ENCODE data around the gene NT5DC3.
A peak's percentile ranks its signal among the peaks of the same experiment; 100 is the strongest.

Gene NT5DC3

DNA sequence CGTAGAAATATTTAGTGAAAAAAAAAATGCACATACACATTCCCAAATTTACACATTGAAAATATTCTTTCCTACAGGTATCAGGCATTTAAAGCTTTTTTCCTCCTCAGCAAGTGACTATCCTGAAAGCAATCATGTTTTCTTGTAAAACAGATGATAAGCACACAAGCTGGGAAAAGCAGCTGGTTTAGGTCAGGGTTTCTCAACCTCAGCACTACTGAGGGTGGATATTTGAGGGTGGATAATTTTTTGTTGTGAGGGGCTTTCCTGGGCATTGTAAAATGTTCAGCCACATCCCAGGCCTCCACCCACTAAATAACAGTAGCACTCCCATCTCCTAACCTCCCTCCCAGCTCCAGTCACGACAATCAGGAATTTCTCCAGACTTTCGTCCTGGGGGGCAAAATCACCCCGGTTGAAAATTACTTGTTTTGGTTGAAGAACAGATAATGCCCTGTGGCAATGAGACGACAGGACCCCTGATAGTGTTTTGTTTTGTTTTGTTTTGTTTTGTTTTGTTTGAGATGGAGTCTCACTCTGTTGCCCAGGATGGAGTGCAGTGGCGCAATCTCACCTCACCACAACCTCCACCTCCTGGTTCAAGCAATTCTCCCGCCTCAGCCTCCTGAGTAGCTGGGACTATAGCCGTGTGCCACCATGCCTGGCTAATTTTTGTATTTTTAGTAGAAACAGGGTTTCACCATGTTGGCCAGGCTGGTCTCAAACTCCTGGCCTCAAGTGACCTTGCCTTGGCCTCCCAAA is 15.0 kb upstream of the NT5DC3 start:
- DNase-seq (ENCODE audit: low spot score) (no peak), ATAC-seq (ENCODE audit: low read depth) (no peak)
- no peaks in the 10 kb centered on the region for H3K9me3 ChIP-seq (ENCODE audit: severe bottlenecking)
- TF ChIP-seq, protein P1, sequence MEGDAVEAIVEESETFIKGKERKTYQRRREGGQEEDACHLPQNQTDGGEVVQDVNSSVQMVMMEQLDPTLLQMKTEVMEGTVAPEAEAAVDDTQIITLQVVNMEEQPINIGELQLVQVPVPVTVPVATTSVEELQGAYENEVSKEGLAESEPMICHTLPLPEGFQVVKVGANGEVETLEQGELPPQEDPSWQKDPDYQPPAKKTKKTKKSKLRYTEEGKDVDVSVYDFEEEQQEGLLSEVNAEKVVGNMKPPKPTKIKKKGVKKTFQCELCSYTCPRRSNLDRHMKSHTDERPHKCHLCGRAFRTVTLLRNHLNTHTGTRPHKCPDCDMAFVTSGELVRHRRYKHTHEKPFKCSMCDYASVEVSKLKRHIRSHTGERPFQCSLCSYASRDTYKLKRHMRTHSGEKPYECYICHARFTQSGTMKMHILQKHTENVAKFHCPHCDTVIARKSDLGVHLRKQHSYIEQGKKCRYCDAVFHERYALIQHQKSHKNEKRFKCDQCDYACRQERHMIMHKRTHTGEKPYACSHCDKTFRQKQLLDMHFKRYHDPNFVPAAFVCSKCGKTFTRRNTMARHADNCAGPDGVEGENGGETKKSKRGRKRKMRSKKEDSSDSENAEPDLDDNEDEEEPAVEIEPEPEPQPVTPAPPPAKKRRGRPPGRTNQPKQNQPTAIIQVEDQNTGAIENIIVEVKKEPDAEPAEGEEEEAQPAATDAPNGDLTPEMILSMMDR (IDR thresholded peaks at IDR 0.05; ENCODE audit: poor library complexity, severe bottlenecking): no peak
- H3K27ac ChIP-seq (ENCODE audit: poor library complexity, severe bottlenecking): no peak overlapping the region
- H3K4me3 ChIP-seq (ENCODE audit: severe bottlenecking): no peak overlapping the region
- no peaks in the 10 kb centered on the region for H3K27me3 ChIP-seq (ENCODE audit: insufficient read depth, poor library complexity, severe bottlenecking)
- peaks cover 25% of the 10 kb centered on the region for H3K4me1 ChIP-seq (ENCODE audit: insufficient read depth, poor library complexity, severe bottlenecking)
- no peaks in the 10 kb centered on the region for H3K36me3 ChIP-seq (ENCODE audit: low read depth)

DNA sequence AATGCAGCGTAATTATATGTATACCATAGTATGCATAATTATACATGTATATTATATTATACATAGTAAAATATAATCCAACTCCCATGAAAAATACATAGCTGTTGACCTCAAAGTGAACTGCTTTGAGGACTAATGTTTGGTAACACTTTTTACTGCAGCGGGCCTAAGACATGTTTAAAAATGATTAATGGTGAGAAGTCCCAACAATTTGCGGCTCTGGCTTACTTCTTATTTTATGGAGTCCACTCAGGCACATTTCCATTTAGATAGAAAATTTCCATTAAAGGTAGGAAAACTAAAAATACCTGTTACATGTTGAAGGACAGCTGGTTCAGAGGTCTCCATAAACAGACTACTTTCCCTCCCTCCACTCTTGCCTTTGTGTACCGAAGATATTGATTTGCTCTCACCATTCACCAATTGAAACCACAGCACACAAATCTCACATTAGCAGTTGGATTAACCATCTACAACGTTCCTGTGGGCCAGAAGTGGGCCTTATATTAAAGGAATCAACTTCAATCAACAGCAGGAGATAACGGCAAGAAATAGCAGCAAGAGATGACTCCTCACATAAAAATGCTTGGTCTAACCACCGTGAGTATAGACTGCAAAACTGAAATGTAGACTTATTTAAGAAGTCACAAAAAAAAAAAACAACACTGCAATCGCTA is 14.1 kb upstream of the NT5DC3 start:
- Histone ChIP-seq H3K4me1 (ENCODE audit: insufficient read depth, poor library complexity, severe bottlenecking) (peaks cover 20% of the 10 kb centered on the region), H3K9me3 (ENCODE audit: severe bottlenecking) (no peaks in the 10 kb centered on the region), H3K27ac (ENCODE audit: poor library complexity, severe bottlenecking) (no peak overlapping the region), H3K27me3 (ENCODE audit: insufficient read depth, poor library complexity, severe bottlenecking) (no peaks in the 10 kb centered on the region), H3K36me3 (ENCODE audit: low read depth) (no peaks in the 10 kb centered on the region), H3K4me3 (ENCODE audit: severe bottlenecking) (no peak overlapping the region)
- DNase-seq (ENCODE audit: low spot score) (no peak), ATAC-seq (ENCODE audit: low read depth) (no peak)
- TF ChIP-seq, protein P1 (IDR thresholded peaks at IDR 0.05; ENCODE audit: poor library complexity, severe bottlenecking): no peak

DNA sequence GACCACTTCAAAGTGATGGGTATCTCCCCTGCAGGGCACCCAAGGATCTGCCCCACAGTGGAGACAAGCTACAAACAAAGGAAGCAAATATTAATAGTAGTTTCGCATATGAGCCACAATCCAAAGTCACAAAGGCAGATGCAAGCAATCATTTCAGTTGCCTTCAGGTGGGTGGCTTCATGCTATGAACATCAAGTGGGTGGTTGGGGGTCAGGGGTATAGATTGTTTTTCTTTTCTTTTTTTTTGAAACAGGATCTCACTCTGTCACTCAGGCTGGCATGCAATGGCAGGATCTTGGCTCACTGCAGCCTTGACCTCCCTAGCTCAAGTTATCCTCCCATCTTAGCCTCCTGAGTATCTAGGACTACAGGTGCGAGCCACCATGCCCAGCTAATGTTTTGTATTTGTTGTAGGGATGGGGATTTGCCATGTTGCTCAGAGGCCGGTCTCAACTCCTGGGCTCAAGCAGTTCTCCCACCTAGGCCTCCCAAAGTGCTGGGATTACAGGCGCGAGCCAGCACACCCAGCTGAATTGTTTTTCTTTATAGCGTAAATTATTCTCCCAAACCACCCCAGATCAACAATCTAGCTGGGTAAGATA is 13.4 kb upstream of the NT5DC3 start:
- TF ChIP-seq, protein P1 (IDR thresholded peaks at IDR 0.05; ENCODE audit: poor library complexity, severe bottlenecking): no peak
- no peak overlapping the region for H3K4me3 ChIP-seq (ENCODE audit: severe bottlenecking)
- H3K4me1 ChIP-seq (ENCODE audit: insufficient read depth, poor library complexity, severe bottlenecking): peaks cover 13% of the 10 kb centered on the region
- ATAC-seq (ENCODE audit: low read depth): no peak
- DNase-seq (ENCODE audit: low spot score): no peak
- no peaks in the 10 kb centered on the region for H3K36me3 ChIP-seq (ENCODE audit: low read depth)
- H3K27ac ChIP-seq (ENCODE audit: poor library complexity, severe bottlenecking): no peak overlapping the region
- H3K27me3 ChIP-seq (ENCODE audit: insufficient read depth, poor library complexity, severe bottlenecking): no peaks in the 10 kb centered on the region
- H3K9me3 ChIP-seq (ENCODE audit: severe bottlenecking): no peaks in the 10 kb centered on the region

DNA sequence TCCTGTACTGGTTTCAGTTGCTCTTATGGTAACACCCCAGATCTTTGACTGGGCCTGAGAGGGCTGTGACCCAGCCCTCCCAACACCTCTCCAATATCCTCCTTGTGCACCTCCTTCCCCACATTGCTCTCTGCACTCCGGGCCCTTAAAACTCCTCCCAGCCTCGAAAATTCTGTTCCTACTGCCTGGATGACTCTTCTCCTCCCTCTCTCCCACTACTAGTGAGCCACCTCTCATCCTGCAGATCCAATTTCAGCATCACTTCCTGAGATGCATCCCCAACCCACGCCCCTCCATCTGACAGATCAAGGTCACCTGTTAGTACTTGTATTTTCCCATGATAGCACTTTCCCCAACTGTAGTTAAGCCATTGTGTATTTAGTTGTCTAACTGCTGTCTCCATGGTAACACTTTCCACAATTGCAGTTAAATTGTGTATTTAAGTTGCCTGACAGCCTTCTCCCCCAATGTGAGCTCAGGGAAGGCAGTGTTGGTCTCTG is 11.5 kb upstream of the NT5DC3 start:
- H3K4me3 ChIP-seq (ENCODE audit: severe bottlenecking): no peak overlapping the region
- no peaks in the 10 kb centered on the region for H3K36me3 ChIP-seq (ENCODE audit: low read depth)
- TF ChIP-seq, protein P1 (IDR thresholded peaks at IDR 0.05; ENCODE audit: poor library complexity, severe bottlenecking): no peak
- no peaks in the 10 kb centered on the region for H3K9me3 ChIP-seq (ENCODE audit: severe bottlenecking)
- ATAC-seq (ENCODE audit: low read depth): peak; percentile 53
- DNase-seq (ENCODE audit: low spot score): no peak
- no peak overlapping the region for H3K27ac ChIP-seq (ENCODE audit: poor library complexity, severe bottlenecking)
- H3K4me1 ChIP-seq (ENCODE audit: insufficient read depth, poor library complexity, severe bottlenecking): peaks cover 6% of the 10 kb centered on the region
- H3K27me3 ChIP-seq (ENCODE audit: insufficient read depth, poor library complexity, severe bottlenecking): no peaks in the 10 kb centered on the region

Data from RWPE2 (cell line).